Iris pigment epithelial cell (primary cell): ENCODE measurements around the gene SLC5A12.

ENCODE experiments used
- DNase-seq: peaks from one replicate; pipeline ENCODE4 v3.0.0-alpha.2; 2011; ENCODE audit warnings: low read depth

SLC5A12 gene

GRCh38 chr11:26719289-26719973 lies 2.4 kb downstream of the SLC5A12 start:
- DNase-seq, result no peak

GRCh38 chr11:26717771-26718170 lies 4.1 kb downstream of the SLC5A12 start:
- DNase-seq, result no peak

GRCh38 chr11:26715133-26715532 lies 6.7 kb downstream of the SLC5A12 start:
- no peak for DNase-seq

- DNase-seq, result no peak
Observed at GRCh38 chr11:26712497-26712896, 9.4 kb downstream of the SLC5A12 start.

GRCh38 chr11:26710489-26710888 lies 11.4 kb downstream of the SLC5A12 start:
- no peak for DNase-seq

GRCh38 chr11:26708736-26709456 lies 13.0 kb downstream of the SLC5A12 start:
- no peak for DNase-seq

GRCh38 chr11:26706181-26706580 lies 15.7 kb downstream of the SLC5A12 start:
- DNase-seq, result no peak

- peak; percentile 41 for DNase-seq
Observed at GRCh38 chr11:26704249-26704648, 17.6 kb downstream of the SLC5A12 start.

GRCh38 chr11:26703411-26704191 lies 18.3 kb downstream of the SLC5A12 start:
- DNase-seq, result no peak

GRCh38 chr11:26702406-26702805 lies 19.5 kb downstream of the SLC5A12 start:
- no peak for DNase-seq

GRCh38 chr11:26700574-26701235 lies 21.2 kb downstream of the SLC5A12 start:
- no peak for DNase-seq

GRCh38 chr11:26698224-26698623 lies 23.6 kb downstream of the SLC5A12 start:
- no peak for DNase-seq

GRCh38 chr11:26696330-26696729 lies 25.5 kb downstream of the SLC5A12 start:
- DNase-seq, result no peak

- DNase-seq, result no peak
Observed at GRCh38 chr11:26688701-26689100, 33.2 kb downstream of the SLC5A12 start.

- no peak for DNase-seq
Observed at GRCh38 chr11:26687351-26687750, 34.5 kb downstream of the SLC5A12 start.

GRCh38 chr11:26677566-26677965 lies 44.3 kb downstream of the SLC5A12 start:
- no peak for DNase-seq

GRCh38 chr11:26676641-26677040 lies 45.2 kb downstream of the SLC5A12 start:
- DNase-seq, result no peak

GRCh38 chr11:26675233-26675928 lies 46.5 kb downstream of the SLC5A12 start:
- no peak for DNase-seq

GRCh38 chr11:26665946-26666345 lies 55.9 kb downstream of the SLC5A12 start:
- DNase-seq, result no peak

- no peak for DNase-seq
Observed at GRCh38 chr11:26665036-26665435, 56.8 kb downstream of the SLC5A12 start.

- DNase-seq, result no peak
Observed at GRCh38 chr11:26662916-26663315, 58.9 kb downstream of the SLC5A12 start.

- DNase-seq, result no peak
Observed at GRCh38 chr11:26655287-26655686, 66.6 kb downstream of the SLC5A12 start.
